PC-9 (cell line): Measurements from ENCODE around the gene PHAF1. TPM values are rescaled to one million over a fixed set of nuclear protein-coding genes. Genes with fewer than 3 reads are reported as not detected.

Experiments used
- BruUV-seq: library from RNA; stranded (reverse); fragments of 400-500 nt; replicated peaks from 2 replicates; lab custom pipeline; 2021; lab: Mats Ljungman, UMichigan
- CTCF ChIA-PET: fragments of 300-600 bp; sonication (Branson Sonifier 250); formaldehyde crosslinking; loops from one replicate; lab custom pipeline; 2022; ENCODE audit warnings: antibody characterized with exemption; lab: Charles Lee
- POLR2A ChIA-PET: fragments of 300-600 bp; sonication (Branson Sonifier 250); formaldehyde crosslinking; loops from one replicate; lab custom pipeline; 2022; ENCODE audit warnings: antibody characterized with exemption; ENCODE audit not compliant: unreplicated experiment; lab: Charles Lee
- DNase-seq, 2 experiments: peaks; one replicate each; pipeline versions ENCODE4 v3.0.0 to v3.0.0-alpha.2; 2015 to 2022; ENCODE audit warnings: mixed read lengths in 1 of 2
- H2AFZ ChIP-seq: fragments of 200-600 bp; sonication (generic); 2 replicates; pipeline ENCODE4 v1.8.1; 2017; ENCODE audit warnings: antibody characterized with exemption
- H3F3A ChIP-seq: fragments of 200-600 bp; sonication (generic); 2 replicates; pipeline ENCODE4 v1.8.1; 2017; ENCODE audit warnings: antibody characterized with exemption, mild to moderate bottlenecking, low read depth; ENCODE audit not compliant: insufficient read depth
- H3K27ac ChIP-seq: fragments of 200-600 bp; sonication (generic); 2 replicates; pipeline ENCODE4 v1.6.1; 2016; ENCODE audit warnings: mixed run types
- H3K27me3 ChIP-seq: fragments of 200-600 bp; sonication (generic); 2 replicates; pipeline ENCODE4 v1.6.1; 2016; ENCODE audit warnings: low read depth, mixed run types; ENCODE audit not compliant: insufficient read depth
- H3K36me3 ChIP-seq: fragments of 200-600 bp; sonication (generic); 2 replicates; pipeline ENCODE4 v1.6.1; 2016; ENCODE audit warnings: low read depth, mixed run types
- H3K4me1 ChIP-seq: fragments of 200-600 bp; sonication (generic); replicated peaks from 2 replicates; pipeline ENCODE4 v1.6.1; 2016; ENCODE audit warnings: mixed run types; ENCODE audit not compliant: insufficient read depth
- H3K4me2 ChIP-seq: fragments of 200-600 bp; sonication (generic); 2 replicates; pipeline ENCODE4 v1.6.1; 2017; ENCODE audit warnings: mixed run types
- H3K4me3 ChIP-seq: fragments of 200-600 bp; sonication (generic); 2 replicates; pipeline ENCODE4 v1.6.1; 2016; ENCODE audit warnings: mixed run types
- H3K79me2 ChIP-seq: fragments of 200-600 bp; sonication (generic); 2 replicates; pipeline ENCODE4 v1.6.1; 2017; ENCODE audit warnings: low read depth, mixed run types
- H3K9me2 ChIP-seq: fragments of 200-600 bp; sonication (generic); 2 replicates; pipeline ENCODE4 v1.8.1; 2017; ENCODE audit warnings: mild to moderate bottlenecking; ENCODE audit not compliant: insufficient read depth
- H3K9me3 ChIP-seq: fragments of 200-600 bp; sonication (generic); 2 replicates; pipeline ENCODE4 v1.8.1; 2016; ENCODE audit warnings: low read depth; ENCODE audit not compliant: insufficient read depth
- H4K20me1 ChIP-seq: fragments of 200-600 bp; sonication (generic); 2 replicates; pipeline ENCODE4 v1.8.1; 2017; ENCODE audit not compliant: insufficient read depth
- EZH2 ChIP-seq: fragments of 200-600 bp; sonication (generic); IDR thresholded peaks from 2 replicates; pipeline ENCODE4 v1.8.0; 2017; ENCODE audit warnings: antibody characterized with exemption, low read depth
- intact Hi-C: fragments of 100-400 bp; cut with micrococcal nuclease; formaldehyde crosslinking; loops from one replicate; pipeline ENCODE4 v1.10.0; 2022; ENCODE audit not compliant: unreplicated experiment
- total RNA-seq: library from RNA; stranded (reverse); gene quantifications from 2 replicates; pipeline ENCODE4 v1.2.3, GENCODE V29; 2021
- TF ChIP-seq, protein P1 (sequence below): fragments of 200-600 bp; sonication (generic); conservative IDR thresholded peaks from 2 replicates; pipeline ENCODE4 v1.6.1; 2017; ENCODE audit warnings: mixed run types, antibody characterized with exemption, mild to moderate bottlenecking, moderate library complexity

PHAF1 gene
- total RNA-seq, 1 experiment from 2014 or later, result 19.5 TPM

GRCh38 chr16:67112591-67113399 is 3.1 kb downstream of the PHAF1 start:
- peaks cover 72% of the 10 kb centered on the region for H3K79me2 ChIP-seq
- H3K4me3 ChIP-seq, result no peak overlapping the region
- intact Hi-C loops, result loop anchor here (2.0 to 5.0 kb wide), 2 partner anchors 45 to 72 kb away; partner anchors contain the start of genes FBXL8 and TRADD
- H3K9me3 ChIP-seq, result no peaks in the 10 kb centered on the region
- no peaks in the 10 kb centered on the region for H3K27me3 ChIP-seq
- POLR2A ChIA-PET, result no interaction called here
- peaks cover 41% of the 10 kb centered on the region for H3K4me1 ChIP-seq
- no peaks in the 10 kb centered on the region for H3K9me2 ChIP-seq
- CTCF ChIA-PET, result interaction anchor here (0.6 to 0.7 kb wide), 3 partner anchors 134 to 778 kb away, joined by 4 to 13 read pairs (median 5); no protein-coding TSS in a partner anchor
- TF ChIP-seq EZH2, result no peak
- TF ChIP-seq, protein P1, sequence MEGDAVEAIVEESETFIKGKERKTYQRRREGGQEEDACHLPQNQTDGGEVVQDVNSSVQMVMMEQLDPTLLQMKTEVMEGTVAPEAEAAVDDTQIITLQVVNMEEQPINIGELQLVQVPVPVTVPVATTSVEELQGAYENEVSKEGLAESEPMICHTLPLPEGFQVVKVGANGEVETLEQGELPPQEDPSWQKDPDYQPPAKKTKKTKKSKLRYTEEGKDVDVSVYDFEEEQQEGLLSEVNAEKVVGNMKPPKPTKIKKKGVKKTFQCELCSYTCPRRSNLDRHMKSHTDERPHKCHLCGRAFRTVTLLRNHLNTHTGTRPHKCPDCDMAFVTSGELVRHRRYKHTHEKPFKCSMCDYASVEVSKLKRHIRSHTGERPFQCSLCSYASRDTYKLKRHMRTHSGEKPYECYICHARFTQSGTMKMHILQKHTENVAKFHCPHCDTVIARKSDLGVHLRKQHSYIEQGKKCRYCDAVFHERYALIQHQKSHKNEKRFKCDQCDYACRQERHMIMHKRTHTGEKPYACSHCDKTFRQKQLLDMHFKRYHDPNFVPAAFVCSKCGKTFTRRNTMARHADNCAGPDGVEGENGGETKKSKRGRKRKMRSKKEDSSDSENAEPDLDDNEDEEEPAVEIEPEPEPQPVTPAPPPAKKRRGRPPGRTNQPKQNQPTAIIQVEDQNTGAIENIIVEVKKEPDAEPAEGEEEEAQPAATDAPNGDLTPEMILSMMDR, result no peak
- DNase-seq, result peak; percentile 37 to 76
- H3F3A ChIP-seq, result peaks cover 20% of the 10 kb centered on the region; the same call in 1 of the 2 replicates
- H3K36me3 ChIP-seq, result no peaks in the 10 kb centered on the region
- peaks cover 18% of the 10 kb centered on the region; the same call in 1 of the 2 replicates for H4K20me1 ChIP-seq
- peak overlapping the region; percentile 41 for H3K27ac ChIP-seq
- peak overlapping the region; percentile 41 for H3K4me2 ChIP-seq
- BruUV-seq, result no TSS peak
- no peak overlapping the region for H2AFZ ChIP-seq

- Histone ChIP-seq H3K4me2 (no peak overlapping the region), H3K27me3 (no peaks in the 10 kb centered on the region), H3K36me3 (no peaks in the 10 kb centered on the region), H3K4me1 (peaks cover 35% of the 10 kb centered on the region), H3K9me3 (no peaks in the 10 kb centered on the region), H3K27ac (no peak overlapping the region), H4K20me1 (peaks cover 21% of the 10 kb centered on the region; the same call in 1 of the 2 replicates), H3K4me3 (no peak overlapping the region), H3K9me2 (no peaks in the 10 kb centered on the region), H3K79me2 (peaks cover 77% of the 10 kb centered on the region), H2AFZ (no peak overlapping the region), H3F3A (peaks cover 20% of the 10 kb centered on the region; the same call in 1 of the 2 replicates)
- no peak for TF ChIP-seq EZH2
- TF ChIP-seq, protein P1, result no peak
- POLR2A ChIA-PET, result no interaction called here
- BruUV-seq, result no TSS peak
- intact Hi-C loops, result loop anchor here (5.0 kb wide), 1 partner anchor 43 kb away; the partner anchor contains the start of genes FBXL8 and TRADD
- DNase-seq, result no peak
- CTCF ChIA-PET, result no interaction called here
Measured at GRCh38 chr16:67114793-67115192, 5.1 kb downstream of the PHAF1 start.

DNA sequence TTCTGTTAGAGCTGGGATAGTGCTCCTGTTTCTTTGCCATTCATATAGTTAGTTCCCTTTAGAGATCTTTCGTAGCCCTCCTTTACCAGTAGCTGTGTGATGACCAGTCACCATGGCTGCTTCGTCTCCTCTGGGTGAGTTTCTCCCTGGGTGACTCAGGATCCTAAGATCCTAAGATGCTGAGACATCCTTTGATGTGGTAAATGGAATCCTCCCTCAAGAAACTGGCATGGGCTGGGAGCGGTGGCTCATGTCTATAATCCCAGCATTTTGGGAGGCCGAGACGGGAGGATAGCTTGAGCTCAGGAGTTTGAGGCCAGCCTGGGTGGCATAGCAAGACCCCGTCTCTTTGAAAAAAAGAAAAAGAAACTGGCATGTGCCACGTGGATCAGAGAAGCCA is 5.9 kb downstream of the PHAF1 start:
- H3K27ac ChIP-seq, result no peak overlapping the region
- CTCF ChIA-PET, result interaction anchor here (0.6 kb wide), 1 partner anchor 119 kb away, joined by 6 read pairs; no protein-coding TSS in a partner anchor

More for the DNA sequence above, 5.9 kb downstream of the PHAF1 start:
- no peaks in the 10 kb centered on the region for H3K9me3 ChIP-seq
- no peaks in the 10 kb centered on the region for H3K9me2 ChIP-seq
- intact Hi-C loops, result no loop called here
- BruUV-seq, result no TSS peak
- H3F3A ChIP-seq, result peaks cover 20% of the 10 kb centered on the region; the same call in 1 of the 2 replicates
- no peaks in the 10 kb centered on the region for H3K27me3 ChIP-seq
- H3K4me2 ChIP-seq, result no peak overlapping the region
- peaks cover 35% of the 10 kb centered on the region for H3K4me1 ChIP-seq
- H3K79me2 ChIP-seq, result peaks cover 69% of the 10 kb centered on the region
- POLR2A ChIA-PET, result no interaction called here
- no peak overlapping the region for H2AFZ ChIP-seq
- H4K20me1 ChIP-seq, result peaks cover 22% of the 10 kb centered on the region; the same call in 1 of the 2 replicates
- H3K36me3 ChIP-seq, result peaks cover 4% of the 10 kb centered on the region; the same call in 1 of the 2 replicates
- DNase-seq, result peak in 1 of 2 experiments; percentile 47
- TF ChIP-seq EZH2, result no peak
- TF ChIP-seq, protein P1, result no peak
- no peak overlapping the region for H3K4me3 ChIP-seq
